H9 (cell line): ENCODE measurements around the gene SNED1. TPM values are rescaled to one million over a fixed set of nuclear protein-coding genes. Genes with fewer than 3 reads are reported as not detected.

Source experiments
- DNase-seq: peaks from one replicate; pipeline ENCODE4 v3.0.0-alpha.2; 2017
- H2AFZ ChIP-seq: one replicate; pipeline ENCODE4 v1.6.1; 2013; ENCODE audit warnings: mild to moderate bottlenecking, low read length, control low read depth, moderate library complexity
- H2AK5ac ChIP-seq: 2 replicates; pipeline ENCODE4 v1.6.1; 2013; ENCODE audit warnings: low read length, control low read depth, mixed read lengths; ENCODE audit not compliant: insufficient read length
- H2BK120ac ChIP-seq: one replicate; pipeline ENCODE4 v1.6.1; 2013; ENCODE audit warnings: low read depth, mild to moderate bottlenecking, low read length, control low read depth, inconsistent platforms; ENCODE audit not compliant: poor library complexity, severe bottlenecking
- H2BK12ac ChIP-seq: 2 replicates; pipeline ENCODE4 v1.6.1; 2013; ENCODE audit warnings: low read length, control low read depth, mixed read lengths, low read depth; ENCODE audit not compliant: insufficient read length
- H2BK15ac ChIP-seq: 2 replicates; pipeline ENCODE4 v1.6.1; 2013; ENCODE audit warnings: low read depth, low read length, control low read depth
- H2BK20ac ChIP-seq: one replicate; pipeline ENCODE4 v1.6.1; 2013; ENCODE audit warnings: low read depth, mild to moderate bottlenecking, low read length, control low read depth, inconsistent platforms; ENCODE audit not compliant: poor library complexity, severe bottlenecking
- H2BK5ac ChIP-seq: 2 replicates; pipeline ENCODE4 v1.6.1; 2013; ENCODE audit warnings: low read length, control low read depth, mixed read lengths; ENCODE audit not compliant: insufficient read length
- H3K14ac ChIP-seq: 2 replicates; pipeline ENCODE4 v1.6.1; 2013; ENCODE audit warnings: low read length, control low read depth; ENCODE audit not compliant: insufficient read depth
- H3K18ac ChIP-seq: 2 replicates; pipeline ENCODE4 v1.6.1; 2013; ENCODE audit warnings: low read depth, mild to moderate bottlenecking, mixed read lengths, low read length, control low read depth; ENCODE audit not compliant: insufficient read length
- H3K23ac ChIP-seq: 2 replicates; pipeline ENCODE4 v1.6.1; 2013; ENCODE audit warnings: low read length, control low read depth, mixed read lengths, low read depth; ENCODE audit not compliant: insufficient read length
- H3K23me2 ChIP-seq: 2 replicates; pipeline ENCODE4 v1.6.1; 2013; ENCODE audit warnings: low read depth, mild to moderate bottlenecking, mixed read lengths, low read length, control low read depth; ENCODE audit not compliant: insufficient read length, poor library complexity, severe bottlenecking
- H3K27ac ChIP-seq: 2 replicates; pipeline ENCODE4 v1.5.1; 2013; ENCODE audit warnings: low read length, control low read depth, mixed read lengths, low read depth; ENCODE audit not compliant: insufficient read length
- H3K27me3 ChIP-seq: 2 replicates; pipeline ENCODE4 v1.6.1; 2013; ENCODE audit warnings: low read length, control low read depth, inconsistent platforms; ENCODE audit not compliant: insufficient read depth
- H3K4ac ChIP-seq: 2 replicates; pipeline ENCODE4 v1.6.1; 2013; ENCODE audit warnings: low read depth, mild to moderate bottlenecking, control low read depth, inconsistent platforms, low read length, moderate library complexity
- H3K4me1 ChIP-seq: 2 replicates; pipeline ENCODE4 v1.6.1; 2013; ENCODE audit warnings: low read length, control low read depth, inconsistent platforms; ENCODE audit not compliant: insufficient read depth
- H3K4me2 ChIP-seq: 2 replicates; pipeline ENCODE4 v1.6.1; 2013; ENCODE audit warnings: low read length, control low read depth, mixed read lengths; ENCODE audit not compliant: insufficient read length, insufficient read depth
- H3K56ac ChIP-seq: 2 replicates; pipeline ENCODE4 v1.6.1; 2013; ENCODE audit warnings: low read depth, mild to moderate bottlenecking, mixed read lengths, low read length, control low read depth; ENCODE audit not compliant: insufficient read length
- H3K79me1 ChIP-seq: 2 replicates; pipeline ENCODE4 v1.6.1; 2013; ENCODE audit warnings: low read depth, mild to moderate bottlenecking, moderate library complexity, low read length, control low read depth, inconsistent platforms; ENCODE audit not compliant: insufficient read depth, poor library complexity, severe bottlenecking
- H3K79me2 ChIP-seq: 2 replicates; pipeline ENCODE4 v1.6.1; 2013; ENCODE audit warnings: low read length, control low read depth, inconsistent platforms; ENCODE audit not compliant: insufficient read depth
- H3K9ac ChIP-seq: 2 replicates; pipeline ENCODE4 v1.6.1; 2013; ENCODE audit warnings: low read length, control low read depth, mixed read lengths; ENCODE audit not compliant: insufficient read length; ENCODE audit errors: extremely low read depth
- H3K9me3 ChIP-seq: one replicate; pipeline ENCODE4 v1.6.1; 2013; ENCODE audit warnings: low read depth, low read length, inconsistent platforms; ENCODE audit not compliant: control insufficient read depth
- H3T11ph ChIP-seq: one replicate; pipeline ENCODE4 v1.6.1; 2013; ENCODE audit warnings: mild to moderate bottlenecking, low read length, control low read depth, inconsistent platforms
- H4K20me1 ChIP-seq: one replicate; pipeline ENCODE4 v1.6.1; 2013; ENCODE audit not compliant: control insufficient read depth, insufficient read length, insufficient read depth
- H4K5ac ChIP-seq: 2 replicates; pipeline ENCODE4 v1.6.1; 2013; ENCODE audit warnings: low read depth, mild to moderate bottlenecking, mixed read lengths, low read length, control low read depth; ENCODE audit not compliant: insufficient read length
- H4K8ac ChIP-seq: replicated peaks from 2 replicates; pipeline ENCODE4 v1.6.1; 2013; ENCODE audit warnings: low read length, control low read depth, mixed read lengths, low read depth; ENCODE audit not compliant: insufficient read length
- H4K91ac ChIP-seq: 2 replicates; pipeline ENCODE4 v1.6.1; 2013; ENCODE audit warnings: low read depth, mild to moderate bottlenecking, moderate library complexity, mixed read lengths, low read length, control low read depth; ENCODE audit not compliant: insufficient read length
- H3K27ac Mint-ChIP-seq, 3 experiments: 2 replicates in 2 of 3; 3 replicates in 1 of 3; pipeline ENCODE4 v1.8.0; 2020 to 2021; ENCODE audit warnings: mixed read lengths in 3 of 3, mild to moderate bottlenecking in 1 of 3, moderate library complexity in 1 of 3
- H3K27me3 Mint-ChIP-seq: 2 replicates; pipeline ENCODE4 v1.8.0; 2021; ENCODE audit warnings: low read depth, mild to moderate bottlenecking, moderate library complexity, mixed read lengths
- H3K36me3 Mint-ChIP-seq, 3 experiments: 2 replicates in 2 of 3; 3 replicates in 1 of 3; pipeline ENCODE4 v1.8.0; 2020 to 2021; ENCODE audit warnings: low read depth in 3 of 3, mixed read lengths in 3 of 3; ENCODE audit not compliant: insufficient read depth in 1 of 3
- H3K4me1 Mint-ChIP-seq, 2 experiments: 2 replicates each; pipeline ENCODE4 v1.8.0; 2020; ENCODE audit warnings: mixed read lengths in 2 of 2
- H3K4me3 Mint-ChIP-seq, 2 experiments: 2 replicates in 1 of 2; 3 replicates in 1 of 2; pipeline ENCODE4 v1.8.0; 2020 to 2021; ENCODE audit warnings: mild to moderate bottlenecking in 2 of 2, mixed read lengths in 2 of 2, moderate library complexity in 1 of 2
- H3K9me3 Mint-ChIP-seq, 2 experiments: 2 replicates in 1 of 2; 3 replicates in 1 of 2; pipeline ENCODE4 v1.8.0; 2020; ENCODE audit warnings: mild to moderate bottlenecking in 2 of 2, mixed read lengths in 2 of 2, moderate library complexity in 1 of 2
- CTCF ChIP-seq: fragments of 200-600 bp; sonication (generic); conservative IDR thresholded peaks from 3 replicates; pipeline ENCODE4 v1.8.0; 2021; ENCODE audit warnings: antibody characterized with exemption, mild to moderate bottlenecking
- WGBS: extraction: QIAGEN DNeasy Blood & Tissue Kit; methylation state at CpG from one replicate; pipeline ENCODE4 v1.1.7; 2013; ENCODE audit warnings: missing lambda C conversion rate, low lambda C conversion rate, mixed read lengths; ENCODE audit not compliant: insufficient read length; ENCODE audit errors: extremely low coverage; 5-methylcytosine and 5-hydroxymethylcytosine counted together
- total RNA-seq: library from RNA; stranded (reverse); gene quantifications from 2 replicates; pipeline ENCODE4 v1.2.1, GENCODE V29; 2021

The SNED1 gene
- total RNA-seq, 1 experiment from 2014 or later = 2.5 TPM

- Histone ChIP-seq H2BK15ac (no peak overlapping the region), H3T11ph (no peak overlapping the region), H2BK5ac (no peak overlapping the region), H2BK20ac (no peak overlapping the region), H2BK12ac (no peak overlapping the region), H3K23ac (no peak overlapping the region), H3K4me1 (no peaks in the 10 kb centered on the region), H4K8ac (no peak overlapping the region), H3K23me2 (no peaks in the 10 kb centered on the region), H3K9me3 (no peaks in the 10 kb centered on the region), H3K27ac (no peak overlapping the region), H3K9ac (no peak overlapping the region), H4K20me1 (no peaks in the 10 kb centered on the region), H2BK120ac (no peak overlapping the region), H2AFZ (no peak overlapping the region), H3K4me2 (no peak overlapping the region), H3K79me1 (no peaks in the 10 kb centered on the region), H3K79me2 (no peaks in the 10 kb centered on the region), H3K56ac (no peak overlapping the region), H3K27me3 (no peaks in the 10 kb centered on the region), H4K5ac (no peak overlapping the region), H4K91ac (no peak overlapping the region), H3K14ac (no peak overlapping the region), H3K18ac (no peak overlapping the region), H3K4ac (no peak overlapping the region), H2AK5ac (no peak overlapping the region)
- Mint-ChIP-seq H3K9me3 (no peaks in the 10 kb centered on the region; a peak in 1 of 5 replicates), H3K36me3 (no peaks in the 10 kb centered on the region), H3K27me3 (peaks cover 26% of the 10 kb centered on the region), H3K4me3 (no peak overlapping the region; a peak in 1 of 5 replicates), H3K27ac (no peak overlapping the region), H3K4me1 (peaks cover 2 to 4% of the 10 kb centered on the region in 2 experiments; a peak in 1 of 4 replicates)
- TF ChIP-seq CTCF = no peak
- no CpG with 5 or more reads among the region's 25 CpGs for WGBS
- DNase-seq = no peak
Observed at GRCh38 chr2:240981871-240982800, 16.3 kb upstream of the SNED1 start.
